Activated T-cell treated with anti-CD3 and anti-CD28 coated beads for 4 hours (primary cell): ENCODE results near the gene MYCBPAP.
"Not testable (repeated sequence)": the region's sequence is repeated elsewhere in the genome, so short reads cannot be mapped to it uniquely, and the experiment has no call there.

Source experiments
- DNase-seq: peaks from one replicate; pipeline ENCODE4 v3.0.0-alpha.2; 2020

MYCBPAP gene

DNA sequence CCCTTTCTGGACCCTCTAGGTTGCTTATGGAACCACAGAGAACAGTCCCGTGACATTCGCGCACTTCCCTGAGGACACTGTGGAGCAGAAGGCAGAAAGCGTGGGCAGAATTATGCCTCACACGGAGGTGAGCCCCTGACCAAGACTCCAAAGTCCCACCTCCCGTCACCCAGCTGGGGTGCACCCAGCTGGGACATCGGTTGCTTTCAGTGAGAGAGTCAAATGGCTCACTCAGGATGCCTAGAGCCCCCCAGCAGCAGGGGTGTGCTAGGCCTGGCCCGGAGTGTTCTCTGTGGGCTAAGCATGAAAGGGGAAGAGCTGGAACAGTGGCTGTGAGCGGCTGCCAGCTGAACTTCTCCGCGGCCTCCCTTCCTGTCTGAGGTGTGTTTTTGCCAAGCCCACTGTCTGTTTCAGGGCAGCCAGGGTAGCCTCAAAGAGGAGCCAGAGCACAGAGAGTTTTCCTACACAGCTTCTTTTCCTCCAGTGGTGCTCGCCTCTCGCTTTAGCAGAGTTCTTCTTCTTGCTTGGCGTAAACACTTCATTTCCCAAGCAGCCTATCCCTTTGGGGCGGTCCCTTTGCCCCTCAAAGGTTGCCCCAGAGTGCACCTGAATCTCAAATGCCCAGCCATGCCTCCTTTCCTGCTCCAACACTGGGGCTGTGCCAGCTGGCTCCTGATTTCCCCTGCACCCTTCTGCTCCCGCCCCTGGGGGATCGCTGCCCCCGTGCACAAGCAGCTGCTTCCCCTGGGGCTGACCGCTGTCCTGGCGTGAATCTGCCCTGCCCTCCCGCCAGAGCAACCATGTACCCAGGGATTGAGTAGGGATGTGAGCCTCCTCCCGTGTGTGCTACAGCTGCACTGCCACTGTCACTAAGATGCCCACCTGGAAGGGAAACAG, 37.0 kb upstream of the MYCBPAP start:
- DNase-seq = no peak

DNA sequence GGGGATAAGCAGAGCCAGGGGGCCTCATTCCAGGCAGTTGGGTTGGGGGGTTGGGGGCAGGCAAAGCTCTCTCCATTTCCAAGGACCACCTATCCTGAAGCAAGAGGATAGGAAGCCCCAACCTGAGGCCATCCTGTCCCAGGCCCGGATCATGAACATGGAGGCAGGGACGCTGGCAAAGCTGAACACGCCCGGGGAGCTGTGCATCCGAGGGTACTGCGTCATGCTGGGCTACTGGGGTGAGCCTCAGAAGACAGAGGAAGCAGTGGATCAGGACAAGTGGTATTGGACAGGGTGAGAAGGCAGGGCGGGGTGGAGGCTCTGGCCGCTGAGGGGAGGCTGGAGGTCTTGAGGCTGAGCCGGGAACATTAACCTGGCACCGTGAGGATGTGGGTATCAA, 36.0 kb upstream of the MYCBPAP start:
- DNase-seq = no peak

DNA sequence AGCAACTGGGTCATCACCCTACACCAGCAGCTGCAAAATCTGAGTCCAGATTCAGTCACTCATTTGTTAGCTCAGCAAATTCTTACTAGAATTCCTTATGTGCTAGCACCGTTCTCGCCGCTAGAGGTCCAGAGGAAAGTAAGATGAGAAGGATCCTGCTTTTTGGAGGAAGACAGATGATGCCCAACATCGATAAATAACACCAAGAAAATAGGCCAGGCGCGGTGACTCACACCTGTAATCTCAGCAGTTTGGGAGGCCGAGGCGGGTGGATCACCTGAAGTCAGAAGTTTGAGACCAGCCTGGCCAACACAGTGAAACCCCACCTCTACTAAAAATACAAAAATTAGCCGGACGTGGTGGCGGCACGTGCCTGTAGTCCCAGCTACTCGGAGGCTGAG, 35.5 kb upstream of the MYCBPAP start:
- not testable (repeated sequence) for DNase-seq

DNA sequence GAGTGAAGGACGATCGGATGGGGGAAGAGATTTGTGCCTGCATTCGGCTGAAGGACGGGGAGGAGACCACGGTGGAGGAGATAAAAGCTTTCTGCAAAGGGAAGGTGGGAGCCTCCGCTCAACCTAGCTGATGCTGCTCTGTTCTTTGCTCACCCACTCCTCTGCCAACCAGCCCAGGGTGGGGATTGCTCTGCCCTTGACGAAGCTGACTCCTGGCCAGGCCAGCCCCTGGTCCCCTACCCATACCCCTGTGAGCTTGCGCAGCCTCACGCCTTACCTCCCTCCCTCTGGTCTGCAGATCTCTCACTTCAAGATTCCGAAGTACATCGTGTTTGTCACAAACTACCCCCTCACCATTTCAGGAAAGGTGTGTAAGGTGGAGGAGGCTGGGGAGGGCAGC, 34.3 kb upstream of the MYCBPAP start:
- DNase-seq = no peak

DNA sequence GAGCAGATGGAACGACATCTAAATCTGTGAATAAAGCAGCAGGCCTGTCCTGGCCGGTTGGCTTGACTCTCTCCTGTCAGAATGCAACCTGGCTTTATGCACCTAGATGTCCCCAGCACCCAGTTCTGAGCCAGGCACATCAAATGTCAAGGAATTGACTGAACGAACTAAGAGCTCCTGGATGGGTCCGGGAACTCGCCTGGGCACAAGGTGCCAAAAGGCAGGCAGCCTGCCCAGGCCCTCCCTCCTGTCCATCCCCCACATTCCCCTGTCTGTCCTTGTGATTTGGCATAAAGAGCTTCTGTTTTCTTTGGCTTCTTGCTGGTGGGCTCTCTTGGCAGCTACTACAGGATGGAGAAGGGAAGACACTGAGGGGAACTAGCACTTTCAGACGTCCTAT, 33.7 kb upstream of the MYCBPAP start:
- no peak for DNase-seq

DNA sequence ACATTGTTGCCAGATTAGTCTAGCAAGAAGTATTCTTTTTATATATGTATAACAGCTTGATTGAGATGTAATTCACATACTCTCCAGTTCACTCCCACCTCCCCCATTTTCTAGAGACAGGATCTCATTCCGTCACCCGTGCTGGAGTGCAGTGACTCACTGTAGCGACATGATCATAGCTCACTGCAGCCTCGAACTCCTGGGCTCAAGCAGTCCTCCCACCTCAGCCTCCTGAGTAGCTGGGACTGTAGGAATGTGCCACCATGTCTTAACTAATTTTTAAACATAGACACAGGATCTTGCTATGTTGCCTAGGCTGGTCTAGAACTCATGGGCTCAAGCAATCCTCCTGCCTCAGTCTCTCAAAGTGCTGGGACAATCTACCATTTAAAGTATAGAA, 32.9 kb upstream of the MYCBPAP start:
- DNase-seq = no peak

DNA sequence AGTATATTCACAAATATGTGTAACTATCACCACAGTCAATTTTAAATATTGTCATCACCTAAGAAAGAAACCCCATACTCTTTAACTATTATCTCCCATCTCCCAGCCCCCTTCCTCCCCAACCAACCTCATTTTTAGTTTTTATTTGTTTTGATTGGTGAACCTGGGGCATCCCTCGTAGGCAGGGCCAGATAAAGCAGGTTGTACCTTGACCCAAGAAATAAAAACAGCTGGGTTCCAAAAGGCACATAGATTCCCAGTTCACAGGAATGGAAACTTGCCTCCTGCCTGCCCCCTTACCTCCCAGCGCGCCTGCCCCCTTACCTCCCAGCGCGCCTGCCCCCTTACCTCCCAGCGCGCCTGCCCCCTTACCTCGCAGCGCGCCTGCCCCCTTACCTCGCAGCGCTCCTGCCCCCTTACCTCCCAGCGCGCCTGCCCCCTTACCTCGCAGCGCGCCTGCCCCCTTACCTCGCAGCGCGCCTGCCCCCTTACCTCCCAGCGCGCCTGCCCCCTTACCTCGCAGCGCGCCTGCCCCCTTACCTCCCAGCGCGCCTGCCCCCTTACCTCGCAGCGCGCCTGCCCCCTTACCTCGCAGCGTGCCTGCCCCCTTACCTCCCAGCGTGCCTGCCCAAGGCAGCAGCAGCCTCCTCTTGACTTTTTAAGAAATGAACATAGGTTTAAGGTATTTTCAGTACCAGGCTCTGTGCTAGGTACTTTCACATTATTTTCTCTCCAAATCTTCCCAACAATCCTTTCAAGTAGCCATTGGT, 32.3 kb upstream of the MYCBPAP start:
- DNase-seq = not testable (repeated sequence)

DNA sequence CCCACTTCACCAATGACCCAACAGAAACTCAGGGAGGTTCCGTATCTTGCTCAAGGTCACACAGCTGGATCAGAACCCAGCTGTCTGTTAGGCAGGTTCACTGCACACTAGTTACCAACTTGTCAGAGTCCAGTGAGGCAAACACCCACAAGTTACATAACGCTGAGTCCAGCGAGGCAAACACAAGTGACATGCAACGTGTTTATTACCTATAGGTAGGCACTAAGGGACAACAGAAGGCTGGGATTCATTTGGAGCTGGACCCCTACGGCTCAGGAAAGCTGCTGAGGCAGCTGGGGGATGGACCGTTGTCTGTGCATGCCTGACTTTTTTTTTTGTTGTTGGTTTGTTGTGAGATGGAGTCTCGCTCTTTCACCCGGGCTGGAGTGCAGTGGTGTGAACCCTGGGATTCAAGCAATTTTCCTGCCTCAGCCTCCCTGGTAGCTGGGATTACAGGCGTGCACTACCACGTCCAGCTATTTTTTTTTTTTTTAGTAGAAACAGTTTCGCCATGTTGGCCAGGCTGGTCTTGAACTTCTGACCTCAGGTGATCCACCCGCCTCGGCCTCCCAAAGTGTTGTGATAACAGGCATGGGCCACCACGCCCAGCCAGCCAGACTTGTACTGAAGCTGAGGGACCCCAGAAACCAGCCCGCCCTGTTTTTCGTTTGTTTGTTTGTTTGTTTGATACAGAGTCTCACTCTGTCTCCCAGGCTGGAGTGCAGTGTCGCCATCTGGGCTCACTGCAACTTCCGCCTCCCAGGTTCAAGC, 31.5 kb upstream of the MYCBPAP start:
- DNase-seq = no peak

DNA sequence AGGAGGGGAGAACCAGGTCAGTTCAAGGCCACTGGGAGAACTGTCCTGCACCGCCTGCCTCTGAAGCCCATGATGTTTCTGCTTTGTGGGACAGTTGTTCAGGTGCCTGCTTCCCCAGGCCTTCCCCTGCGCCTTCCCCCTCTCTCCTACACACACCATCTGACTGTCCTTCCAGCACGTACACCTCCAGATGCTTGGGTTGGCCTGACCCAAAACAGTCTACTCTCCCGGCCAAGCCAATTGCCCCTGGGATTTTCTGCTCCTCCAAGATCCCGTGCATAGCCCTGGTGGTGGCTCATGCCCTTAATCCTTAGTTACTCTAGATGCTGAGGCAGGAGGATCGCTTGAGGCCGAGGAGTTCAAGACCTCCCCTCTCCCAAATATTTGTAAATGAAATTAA, 30.3 kb upstream of the MYCBPAP start:
- no peak for DNase-seq

DNA sequence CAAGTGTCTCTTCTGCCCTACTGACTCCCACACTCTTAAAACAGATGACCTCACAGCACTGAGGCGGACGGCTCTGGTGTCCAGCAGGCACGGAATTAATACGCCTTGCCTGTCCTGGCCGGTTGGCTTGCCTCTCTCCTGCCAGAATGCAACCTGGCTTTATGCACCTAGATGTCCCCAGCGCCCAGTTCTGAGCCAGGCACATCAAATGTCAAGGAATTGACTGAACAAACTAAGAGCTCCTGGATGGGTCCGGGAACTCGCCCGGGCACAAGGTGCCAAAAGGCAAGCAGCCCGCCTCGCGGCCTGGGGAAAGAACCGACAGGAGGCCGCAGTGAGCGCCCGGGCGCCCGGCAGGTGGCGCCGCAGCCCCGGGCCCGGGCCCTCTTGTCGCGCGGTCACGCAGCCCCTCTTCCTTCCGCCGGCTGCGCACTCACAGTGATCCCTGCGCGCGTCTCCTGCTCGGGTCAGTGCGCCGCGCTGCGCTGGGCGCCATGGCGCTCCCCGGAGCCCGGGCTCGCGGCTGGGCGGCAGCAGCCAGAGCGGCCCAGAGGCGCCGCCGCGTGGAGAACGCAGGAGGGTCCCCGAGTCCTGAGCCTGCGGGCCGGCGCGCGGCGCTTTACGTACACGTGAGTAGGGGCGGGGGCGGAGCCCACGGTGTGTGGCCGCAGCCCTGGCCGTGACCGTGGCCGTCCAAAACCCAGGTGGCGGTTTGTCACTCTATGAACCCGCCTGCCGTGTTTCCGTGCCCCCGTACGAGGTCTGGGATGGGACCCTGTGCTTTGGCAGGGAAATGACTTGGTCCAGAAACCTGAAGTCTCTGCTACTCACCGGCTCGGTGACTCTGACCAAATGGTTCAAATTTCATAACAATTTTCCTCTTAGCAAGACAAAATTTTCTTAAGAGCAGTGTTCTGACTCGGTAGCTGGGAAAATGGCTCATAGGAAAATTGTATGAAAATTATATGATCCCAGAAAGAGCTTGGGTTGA, 29.6 kb upstream of the MYCBPAP start, which contains the start of gene RSAD1:
Gene RSAD1, plus strand, starts transcription at position 470 of the 991 bp plus-strand sequence. Its CDS starts 25 bp downstream, at position 495.
- DNase-seq = peak; percentile 69

DNA sequence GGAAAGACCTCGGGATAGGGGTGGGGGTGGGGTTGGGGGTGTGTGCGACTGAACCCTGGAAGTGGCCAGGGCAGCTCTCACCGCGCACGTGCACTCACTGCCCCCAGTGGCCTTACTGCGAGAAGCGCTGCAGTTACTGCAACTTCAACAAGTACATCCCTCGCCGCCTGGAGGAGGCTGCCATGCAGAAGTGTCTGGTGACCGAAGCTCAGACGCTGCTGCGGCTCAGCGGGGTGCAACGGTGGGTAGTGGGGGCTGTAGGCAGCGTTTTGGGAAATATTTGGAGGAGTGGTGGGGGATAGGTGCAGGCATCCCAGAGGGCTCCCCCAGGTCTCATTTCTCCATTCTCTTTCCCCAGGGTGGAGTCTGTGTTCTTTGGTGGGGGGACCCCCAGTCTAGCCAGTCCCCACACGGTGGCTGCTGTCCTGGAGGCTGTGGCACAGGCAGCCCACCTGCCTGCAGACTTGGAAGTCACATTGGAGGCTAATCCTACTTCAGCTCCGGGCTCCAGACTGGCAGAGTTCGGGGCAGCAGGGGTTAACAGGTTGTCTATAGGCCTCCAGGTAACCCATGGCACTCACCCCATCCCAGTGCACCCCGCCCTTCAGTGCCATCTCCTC, 28.6 kb upstream of the MYCBPAP start:
- peak; percentile 52 for DNase-seq

DNA sequence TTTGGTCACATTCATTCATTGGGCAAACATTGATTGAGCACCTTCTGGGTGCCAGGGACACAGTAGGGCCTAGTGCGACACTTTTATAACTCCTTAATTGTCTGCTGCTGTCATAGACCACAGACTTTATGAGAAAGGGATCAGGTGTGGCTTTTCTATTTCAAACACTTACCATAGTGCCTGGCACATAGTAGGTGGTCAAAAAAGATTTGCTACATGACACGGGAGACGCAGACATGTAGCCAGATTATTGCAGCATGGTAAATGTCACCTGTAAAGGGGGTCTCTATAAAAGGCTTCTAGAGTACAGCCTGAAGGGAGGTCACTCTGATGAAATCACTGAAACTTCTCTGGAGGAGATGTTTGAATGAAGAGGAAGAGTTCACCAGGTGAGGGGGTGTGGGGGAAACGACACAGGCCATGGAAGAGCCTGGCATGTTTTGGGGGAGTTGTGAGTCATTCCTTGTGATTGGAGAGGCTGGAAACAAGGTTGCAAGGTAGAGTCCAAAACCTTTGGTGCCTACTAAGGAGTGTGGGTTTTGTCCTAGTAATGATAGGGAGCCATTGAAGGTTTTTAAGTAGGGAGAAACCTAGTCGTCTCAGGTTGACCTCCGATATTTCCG, 28.0 kb upstream of the MYCBPAP start:
- no peak for DNase-seq

DNA sequence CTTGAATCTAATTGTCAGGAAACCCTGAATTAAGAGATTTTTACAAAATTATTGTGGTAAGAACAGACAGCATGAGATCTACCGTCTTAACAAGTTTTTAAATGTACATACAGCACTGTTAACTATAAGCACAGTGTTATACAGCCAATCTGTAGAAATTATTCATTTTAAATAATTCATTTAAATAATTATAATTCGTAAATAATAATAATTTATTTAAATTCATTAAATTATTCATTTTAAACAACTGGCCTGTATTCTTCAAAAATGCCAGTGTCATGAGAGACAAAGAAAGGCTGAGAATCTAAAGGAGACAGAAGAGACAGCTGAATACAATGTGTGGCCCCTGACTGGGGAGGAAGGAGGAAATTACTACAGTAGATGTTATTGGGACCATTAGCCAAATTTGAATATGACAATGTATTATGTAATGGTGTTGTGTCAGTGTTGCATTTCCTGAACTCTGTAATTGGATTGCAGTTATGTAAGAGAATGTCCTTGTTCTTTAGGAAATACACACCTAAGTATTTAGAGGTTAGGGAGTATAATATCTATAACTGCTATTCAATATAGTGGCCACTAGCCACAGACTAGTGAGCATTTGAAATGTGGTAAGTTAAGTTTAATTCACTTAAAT, 27.3 kb upstream of the MYCBPAP start:
- DNase-seq = no peak

DNA sequence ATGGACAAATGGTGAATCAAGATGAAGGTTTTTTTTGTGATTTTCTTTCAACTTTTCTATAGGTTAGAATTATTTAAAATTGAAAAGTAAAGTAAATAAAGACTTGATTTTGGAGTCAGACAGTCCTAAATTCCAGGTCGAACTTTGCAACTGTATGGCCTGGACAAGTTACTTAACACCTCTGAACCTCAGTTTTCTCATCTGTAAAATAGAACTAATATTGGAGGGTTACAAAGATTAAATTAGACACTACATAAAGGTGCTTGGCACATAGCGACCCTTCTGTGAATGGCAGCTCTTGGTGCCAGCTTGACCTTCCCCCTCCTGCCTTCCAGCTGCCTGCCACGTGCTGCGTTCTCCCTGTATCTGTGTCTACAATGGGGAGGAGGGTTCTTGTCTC, 26.6 kb upstream of the MYCBPAP start:
- no peak for DNase-seq

DNA sequence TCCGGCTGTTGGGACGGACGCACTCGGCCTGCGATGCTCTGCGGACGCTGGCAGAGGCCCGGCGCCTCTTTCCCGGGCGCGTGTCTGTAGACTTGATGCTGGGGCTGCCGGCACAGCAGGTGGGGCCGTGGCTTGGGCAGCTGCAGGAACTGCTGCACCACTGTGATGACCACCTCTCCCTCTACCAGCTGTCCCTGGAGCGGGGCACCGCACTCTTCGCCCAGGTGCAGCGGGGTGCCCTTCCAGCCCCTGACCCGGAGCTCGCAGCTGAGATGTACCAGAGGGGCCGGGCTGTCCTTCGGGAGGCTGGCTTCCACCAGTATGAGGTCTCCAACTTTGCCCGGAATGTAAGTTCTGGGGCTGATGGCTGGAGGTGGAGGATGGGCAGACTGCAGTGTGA, 26.1 kb upstream of the MYCBPAP start:
- DNase-seq = no peak

DNA sequence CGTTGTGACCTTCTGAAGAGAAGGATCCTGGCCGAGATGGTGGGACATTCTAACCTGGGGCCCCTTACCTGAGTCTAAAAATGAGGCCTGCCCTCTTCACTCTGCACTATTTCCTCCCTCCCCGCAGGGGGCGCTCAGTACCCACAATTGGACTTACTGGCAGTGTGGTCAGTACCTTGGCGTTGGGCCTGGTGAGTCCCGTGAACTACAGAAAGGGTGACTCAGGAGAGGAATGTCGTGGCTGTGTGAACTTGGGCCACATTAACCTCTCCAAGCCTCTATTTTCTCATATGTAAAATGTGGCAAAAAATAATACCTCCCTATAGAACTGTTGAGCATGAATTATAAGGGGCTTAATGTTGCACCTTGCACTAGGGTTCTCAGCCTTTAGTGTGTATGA, 25.7 kb upstream of the MYCBPAP start:
- DNase-seq = peak; percentile 51

DNA sequence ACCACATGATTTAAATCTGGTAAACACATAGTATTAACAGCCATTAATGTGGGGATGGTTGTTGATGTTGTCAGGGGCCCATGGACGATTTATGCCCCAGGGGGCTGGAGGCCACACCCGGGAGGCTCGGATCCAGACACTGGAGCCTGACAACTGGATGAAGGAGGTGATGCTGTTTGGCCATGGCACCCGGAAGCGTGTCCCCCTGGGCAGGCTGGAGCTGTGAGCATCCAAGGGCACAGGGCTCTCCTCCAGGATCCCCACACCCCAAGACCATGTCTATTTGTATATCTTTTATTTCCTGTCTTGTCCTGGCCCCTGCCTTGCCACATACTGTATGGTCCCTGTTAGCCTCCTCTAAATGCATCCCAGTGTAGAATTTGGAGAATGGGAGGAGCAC, 25.0 kb upstream of the MYCBPAP start:
- DNase-seq = no peak

DNA sequence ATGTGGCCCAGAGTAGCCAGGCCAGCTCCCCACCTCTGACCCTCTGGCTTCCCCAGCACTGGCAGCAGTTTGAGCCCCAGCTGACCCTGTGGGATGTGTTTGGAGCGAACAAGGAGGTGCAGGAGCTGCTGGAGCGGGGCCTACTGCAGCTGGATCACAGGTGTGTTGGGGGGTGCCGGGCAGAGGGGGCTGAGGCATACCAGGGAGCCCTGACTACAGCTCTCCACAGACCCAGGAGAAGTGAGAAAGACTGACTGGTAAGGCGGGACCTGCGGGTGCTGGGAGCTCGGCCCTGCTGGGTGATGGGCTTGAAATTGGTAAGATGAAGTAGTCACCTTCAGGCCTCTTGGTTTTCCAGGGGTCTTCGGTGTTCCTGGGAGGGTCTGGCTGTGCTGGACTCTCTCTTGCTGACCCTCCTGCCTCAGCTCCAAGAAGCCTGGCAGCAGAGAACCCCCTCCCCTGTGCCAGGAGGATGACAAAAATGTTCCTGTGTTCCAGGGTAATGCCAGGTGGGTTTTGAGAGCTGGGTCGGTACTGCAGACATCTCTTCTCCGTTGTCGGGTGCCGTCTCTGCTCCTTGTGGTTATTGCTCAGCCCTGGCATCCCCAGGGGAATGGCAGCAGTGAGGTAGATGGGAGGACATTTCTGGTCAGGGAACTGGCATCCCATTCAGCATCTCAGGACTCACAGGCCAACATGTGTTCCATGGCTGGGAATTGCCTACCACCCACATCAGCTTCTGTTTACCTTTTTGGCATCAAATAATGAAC, 23.7 kb upstream of the MYCBPAP start:
- DNase-seq = no peak

DNA sequence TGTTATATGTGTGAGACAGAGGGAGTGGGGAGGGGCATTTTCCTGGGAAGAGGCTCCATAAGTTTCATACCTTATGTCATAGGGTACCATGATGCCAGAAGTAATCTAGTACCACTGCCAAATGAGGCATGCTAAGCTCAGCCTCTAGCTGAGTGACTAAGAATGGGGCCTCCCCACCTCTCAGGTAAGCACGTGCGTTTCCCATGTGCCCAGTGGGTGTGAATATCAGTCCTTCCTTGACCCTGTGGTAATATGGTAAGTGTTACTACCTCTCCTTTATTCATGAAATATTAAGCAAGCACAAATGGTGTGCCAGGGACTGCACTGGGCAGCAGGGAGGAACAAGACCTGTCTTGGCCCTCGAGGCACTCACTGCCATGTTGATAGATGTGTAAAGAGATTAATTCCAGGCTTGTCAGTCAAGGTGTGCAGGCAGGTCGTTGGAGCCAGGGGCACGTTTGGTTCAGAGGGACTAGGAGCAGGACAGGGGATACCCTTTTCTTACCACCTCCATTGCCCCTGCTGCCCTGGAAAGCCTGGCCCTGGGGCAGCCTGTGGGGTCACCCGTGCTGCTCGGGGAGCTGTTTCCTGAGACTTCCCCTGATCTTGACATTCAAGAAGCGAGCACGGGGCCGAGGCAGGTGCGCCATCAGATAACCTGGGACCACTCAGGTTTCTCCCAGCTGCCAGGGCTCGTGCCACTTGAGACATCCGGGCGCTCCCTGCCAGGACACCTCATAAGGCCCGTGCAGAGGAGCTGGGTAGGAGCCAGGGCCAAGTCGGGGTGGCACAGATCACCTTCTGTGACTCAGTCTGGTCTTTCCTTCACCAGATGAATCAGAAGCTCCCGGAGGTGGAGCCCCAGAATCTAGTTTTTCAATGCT, 20.8 kb upstream of the MYCBPAP start:
- no peak for DNase-seq
